Measurements from ENCODE around the gene MFAP3L.
"Not testable (repeated sequence)": the region's sequence is repeated elsewhere in the genome, so short reads cannot be mapped to it uniquely, and the experiment has no call there.

MFAP3L gene

DNA sequence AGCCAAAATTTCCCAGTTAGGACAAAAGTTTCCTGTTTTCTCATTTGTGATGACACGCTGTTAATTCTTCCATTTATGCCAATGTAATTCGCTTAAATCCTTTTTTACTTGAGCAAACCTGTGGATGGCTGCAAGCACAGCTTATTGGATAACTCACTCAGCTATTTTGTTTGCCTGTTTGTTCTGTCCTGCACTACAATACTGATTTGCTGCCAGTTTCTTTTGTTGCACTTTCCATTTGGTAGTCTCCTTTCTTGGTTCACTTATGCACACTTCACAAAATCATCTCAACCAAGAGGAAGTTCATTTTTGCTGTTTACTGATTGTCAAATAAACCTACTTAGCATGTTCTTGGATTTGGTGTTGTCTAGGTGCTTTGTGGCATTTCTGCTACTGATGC lies 40.3 kb downstream of the MFAP3L start:
- DNase-seq = no peak

DNA sequence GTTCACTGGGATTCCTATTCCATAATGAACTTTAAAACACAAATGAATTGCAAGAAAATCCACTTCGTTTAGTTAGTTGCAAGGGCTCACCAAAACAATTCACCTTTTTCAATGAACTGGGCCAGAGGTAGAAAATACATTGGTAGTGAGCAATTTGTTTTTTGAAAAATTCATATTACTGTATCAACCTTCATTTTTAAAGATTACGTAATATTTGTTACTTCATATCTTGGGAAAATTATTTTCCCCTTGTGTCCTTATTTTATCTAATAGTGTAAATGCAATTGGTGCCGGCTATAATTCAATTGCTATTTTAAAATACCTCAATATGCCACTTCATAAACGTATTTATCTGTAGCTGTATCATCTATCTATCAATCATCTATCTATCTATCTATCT lies 41.5 kb downstream of the MFAP3L start:
- DNase-seq = no peak

DNA sequence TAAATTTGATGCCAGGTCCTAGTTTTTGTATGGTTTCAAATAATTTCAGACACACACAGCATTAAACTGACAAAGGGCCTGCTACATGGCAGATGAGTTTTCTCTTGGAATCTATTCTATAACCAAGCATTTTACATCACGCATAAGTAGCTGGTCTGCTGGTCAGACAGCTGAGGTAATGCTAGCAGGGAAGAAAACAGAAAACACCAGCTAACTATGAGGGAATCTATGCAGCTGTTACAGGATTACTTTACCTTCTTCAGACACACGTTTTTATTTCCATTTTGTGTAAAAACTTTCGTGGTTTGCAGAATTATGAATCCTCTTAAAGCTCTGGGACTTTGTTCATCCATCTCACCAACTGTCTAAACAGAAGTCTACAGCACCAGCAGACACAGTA lies 42.0 kb downstream of the MFAP3L start:
- no peak for DNase-seq

DNA sequence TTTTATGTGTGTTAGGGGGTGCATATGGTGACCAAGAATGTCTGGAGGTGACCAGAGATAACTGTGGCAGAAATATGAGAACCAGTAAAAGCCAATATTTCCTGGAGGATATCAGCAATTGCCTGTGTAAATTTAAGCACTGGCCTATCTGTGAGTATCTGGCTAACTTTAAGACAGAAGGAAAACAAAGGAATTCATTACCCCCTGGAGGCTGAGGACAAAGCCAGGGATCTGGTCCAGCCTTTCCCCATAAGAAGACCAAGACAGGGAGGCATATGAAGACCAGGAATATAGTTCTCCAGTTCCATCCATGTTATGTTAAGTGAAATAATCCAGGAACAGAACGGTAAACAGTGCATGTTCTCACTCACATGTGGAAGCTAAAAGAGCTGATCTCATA lies 49.2 kb downstream of the MFAP3L start:
- no peak for DNase-seq

DNA sequence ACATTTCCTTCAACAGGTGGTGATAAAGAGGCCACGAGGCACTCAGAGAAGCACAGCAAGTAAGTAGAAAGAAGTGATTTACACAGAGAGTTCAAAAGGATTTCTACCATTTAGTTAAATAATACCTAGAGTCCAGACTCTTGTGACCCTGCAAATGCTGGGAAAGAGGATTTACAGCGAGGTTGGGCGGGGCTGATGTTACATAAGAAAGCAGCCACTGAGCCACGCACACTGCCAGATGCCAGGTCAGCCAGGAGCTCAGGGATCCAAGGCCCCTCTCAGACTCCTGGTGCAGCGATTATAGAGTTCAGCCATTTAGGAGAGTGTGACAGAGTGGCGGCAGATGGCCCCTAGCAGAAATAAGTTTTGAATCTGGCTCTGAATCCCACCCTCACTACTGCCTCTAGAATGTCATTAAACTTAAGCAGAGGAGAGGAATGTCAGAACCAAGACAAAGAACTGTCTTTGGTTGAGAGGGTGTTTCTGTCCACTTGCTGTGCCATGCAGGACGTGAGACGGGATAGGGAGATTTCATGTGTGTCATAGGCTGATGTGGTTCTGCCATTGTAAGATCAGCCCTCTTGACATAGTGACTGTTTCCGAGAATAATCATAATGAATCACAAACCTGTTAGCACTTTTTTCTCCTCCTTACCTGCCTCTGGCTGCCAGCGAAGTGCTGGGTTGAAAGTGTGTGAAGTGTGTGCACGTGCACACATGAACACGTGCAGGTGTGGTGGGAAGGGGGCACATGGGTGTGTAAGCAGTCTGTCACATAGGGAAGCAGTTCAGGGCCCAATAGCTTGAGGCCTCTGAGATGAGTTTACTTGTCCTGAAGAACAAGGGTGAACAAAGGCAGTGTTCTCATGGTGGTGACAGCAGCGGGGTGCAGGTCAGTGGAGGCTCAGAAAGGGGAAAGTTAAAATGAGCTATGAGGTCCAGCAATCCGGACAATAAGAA lies 50.1 kb downstream of the MFAP3L start:
- peak; percentile 64 for DNase-seq

DNA sequence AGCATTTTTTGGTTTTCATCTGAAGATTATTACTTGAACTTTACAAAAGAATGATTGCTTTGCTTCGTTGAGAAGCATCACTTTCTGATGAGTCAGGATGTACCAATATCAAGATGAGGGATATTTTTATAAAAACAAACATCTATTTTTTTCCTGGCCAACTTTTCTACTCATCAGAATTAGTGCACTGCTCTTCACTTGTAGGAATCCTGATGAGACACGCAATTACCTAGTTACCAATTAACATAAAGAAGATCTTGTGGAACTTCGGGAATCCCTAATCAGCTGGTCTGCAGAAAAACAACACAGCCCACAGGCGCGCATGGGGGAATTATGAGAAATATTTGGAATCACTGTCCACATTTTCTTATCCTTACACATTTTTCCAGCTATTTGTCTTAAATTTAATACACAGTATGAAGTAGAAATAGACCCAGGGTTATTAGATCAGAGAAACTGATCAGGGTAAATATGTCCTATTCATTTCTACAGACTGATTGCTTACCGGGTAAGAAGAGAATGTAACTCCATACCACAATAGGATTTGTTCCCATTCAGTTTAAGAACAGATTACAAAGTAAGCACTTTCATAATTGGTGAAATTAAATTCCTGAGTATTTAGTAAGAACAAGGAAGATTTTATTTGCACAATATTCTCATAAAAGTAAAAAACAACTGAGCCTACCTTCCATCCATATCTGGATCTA lies 50.9 kb downstream of the MFAP3L start:
- DNase-seq = no peak

DNA sequence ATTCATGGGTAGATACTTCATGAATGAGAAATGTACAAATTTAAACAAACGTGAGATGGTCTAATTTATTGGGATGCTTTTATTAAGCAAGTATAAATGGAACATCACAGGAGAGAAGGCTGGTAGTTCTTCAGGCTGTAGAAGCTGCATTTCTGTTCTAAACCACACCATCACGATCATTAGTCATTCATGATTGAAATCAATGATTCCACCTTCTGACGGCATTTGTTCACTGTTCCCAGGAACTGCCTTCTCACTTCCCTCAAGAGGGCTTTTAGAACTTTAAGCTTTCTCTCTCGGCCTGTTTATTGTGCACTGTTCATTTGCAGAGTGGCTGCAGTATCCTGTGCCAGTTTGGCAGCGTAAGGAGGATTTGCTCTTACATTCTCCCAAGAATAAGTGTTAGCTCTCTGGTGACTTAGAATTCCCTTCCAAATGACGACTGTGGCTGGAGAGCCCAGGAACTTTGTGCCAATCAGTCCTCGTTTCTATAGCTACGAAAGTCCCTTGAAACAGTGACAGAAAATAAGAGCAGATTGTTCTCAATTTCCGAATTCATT lies 54.7 kb downstream of the MFAP3L start:
- DNase-seq = no peak

DNA sequence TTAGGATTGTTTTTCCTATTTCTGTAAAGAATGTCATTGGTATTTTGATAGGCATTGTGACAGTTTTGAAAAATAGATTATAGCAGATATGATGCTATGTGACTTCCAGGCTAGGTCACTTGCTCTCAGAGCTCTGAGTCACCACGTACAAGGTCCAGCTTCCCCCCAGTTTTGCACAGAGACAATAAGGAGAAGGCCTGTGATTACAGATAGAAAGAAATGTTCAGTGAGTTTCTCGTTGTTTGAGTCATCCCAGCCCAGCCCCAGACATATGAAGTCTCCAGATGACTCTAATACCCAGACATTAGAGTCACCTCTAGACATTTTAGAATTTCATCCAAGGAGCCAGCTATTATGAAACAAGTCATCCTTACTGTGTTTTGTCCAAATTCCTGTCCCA lies 57.2 kb downstream of the MFAP3L start:
- no peak for DNase-seq

DNA sequence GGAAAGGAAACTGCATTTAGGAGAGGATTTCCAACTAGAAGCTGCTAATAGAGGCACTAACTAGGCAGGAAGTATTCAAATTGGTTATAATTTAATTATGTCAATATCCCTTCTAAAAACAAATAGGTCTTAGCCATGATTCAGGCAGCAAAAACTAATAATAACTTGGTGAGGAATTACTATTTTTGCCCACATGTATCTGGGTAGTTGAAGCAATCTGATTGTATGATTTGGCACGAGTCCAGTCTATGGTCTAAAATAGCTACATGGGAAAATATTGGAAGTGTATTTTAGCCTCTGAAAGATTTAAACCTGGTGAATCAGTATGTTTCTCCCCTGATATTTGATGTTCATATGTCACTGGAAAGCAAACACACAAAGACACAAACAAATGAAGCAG lies 62.2 kb downstream of the MFAP3L start:
- DNase-seq = no peak

DNA sequence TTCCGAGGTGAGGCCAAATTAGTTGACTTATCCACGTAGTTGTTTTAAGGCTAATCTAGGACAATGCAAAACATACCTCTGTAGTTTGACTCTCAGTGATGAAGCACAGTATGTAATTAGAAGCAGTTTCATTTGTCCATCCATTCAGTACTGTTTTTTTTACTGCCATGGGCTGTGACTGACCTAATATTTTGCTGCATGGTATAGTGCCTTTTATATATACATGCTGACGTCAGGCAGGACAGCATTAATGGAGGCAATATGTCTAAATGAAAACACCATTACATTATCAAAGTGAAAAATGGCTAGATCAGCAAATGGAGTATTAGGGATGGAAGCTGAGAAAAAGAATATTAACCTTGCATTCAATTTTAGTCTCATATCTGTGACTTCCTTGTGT lies 66.9 kb downstream of the MFAP3L start:
- DNase-seq = no peak

DNA sequence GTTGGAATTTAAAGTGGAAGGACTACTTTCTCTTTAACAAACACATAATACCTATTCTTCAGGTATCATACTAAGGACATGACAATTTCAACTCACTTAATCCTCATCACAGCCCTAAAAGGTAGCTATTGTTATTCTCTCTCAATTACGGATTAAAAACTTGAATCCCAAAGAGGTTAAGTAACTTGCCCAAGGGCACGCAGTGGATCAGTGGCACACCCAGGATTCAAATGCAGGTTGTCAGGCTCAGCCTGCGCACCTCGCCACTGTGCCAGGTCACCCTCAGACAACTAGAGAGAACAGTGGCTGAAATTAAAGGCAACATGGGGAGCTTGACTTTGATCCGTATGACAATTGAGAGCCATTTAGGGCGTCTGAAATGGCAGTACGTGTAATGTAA lies 67.6 kb downstream of the MFAP3L start:
- DNase-seq = no peak

DNA sequence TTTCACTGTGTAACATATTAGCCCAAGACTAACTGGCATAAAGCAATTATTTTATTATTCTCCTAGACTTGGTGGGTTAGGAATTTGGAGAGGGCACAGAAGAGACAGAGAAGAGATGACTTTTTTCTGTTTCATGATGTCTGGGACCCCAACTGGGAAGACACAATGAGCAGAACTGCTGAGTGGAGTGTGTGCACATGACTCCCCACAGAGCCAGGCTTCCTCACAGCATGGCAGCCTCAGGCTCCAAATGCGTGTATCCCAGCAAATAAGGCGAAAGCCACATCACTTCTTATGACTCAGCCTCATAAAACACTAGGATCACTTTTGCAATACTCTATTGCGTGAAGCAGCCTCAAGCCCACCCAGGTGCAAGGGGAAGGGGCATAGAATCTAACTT lies 68.4 kb downstream of the MFAP3L start:
- DNase-seq = no peak

DNA sequence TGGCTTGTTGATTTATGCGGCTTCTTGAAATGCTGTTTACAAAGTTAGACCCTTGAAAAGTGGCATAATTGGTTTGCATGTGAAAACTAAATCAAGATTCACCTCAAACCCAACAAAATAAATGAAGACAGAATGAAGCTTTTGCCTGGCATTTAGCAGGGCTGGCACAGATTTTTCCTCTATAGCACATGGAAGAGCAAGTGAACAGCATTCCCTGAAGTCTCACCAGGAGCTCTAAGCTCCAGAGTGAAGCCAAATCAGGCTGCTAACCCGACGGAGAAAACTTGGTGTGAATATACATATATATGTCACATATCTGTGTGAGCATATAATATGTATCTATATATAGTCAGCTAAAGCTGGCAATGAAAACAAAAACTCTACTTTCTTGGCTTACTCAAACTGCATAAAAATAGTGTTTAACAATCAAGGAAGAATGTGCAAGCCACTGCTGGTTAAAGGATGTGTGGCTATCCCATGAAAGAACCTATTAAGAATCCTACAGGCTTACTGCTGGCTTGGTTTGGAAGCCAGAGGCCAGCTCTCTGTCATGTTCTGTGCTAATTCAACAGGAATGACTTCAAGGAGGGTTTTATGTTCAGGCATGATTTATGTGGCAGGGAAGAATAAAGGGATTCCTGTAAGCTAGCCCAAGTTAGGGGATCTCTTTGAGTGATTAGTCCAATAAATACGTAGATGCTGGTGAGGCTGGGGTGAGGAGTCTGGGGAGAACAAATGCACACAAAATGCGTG lies 69.9 kb downstream of the MFAP3L start:
- no peak for DNase-seq

DNA sequence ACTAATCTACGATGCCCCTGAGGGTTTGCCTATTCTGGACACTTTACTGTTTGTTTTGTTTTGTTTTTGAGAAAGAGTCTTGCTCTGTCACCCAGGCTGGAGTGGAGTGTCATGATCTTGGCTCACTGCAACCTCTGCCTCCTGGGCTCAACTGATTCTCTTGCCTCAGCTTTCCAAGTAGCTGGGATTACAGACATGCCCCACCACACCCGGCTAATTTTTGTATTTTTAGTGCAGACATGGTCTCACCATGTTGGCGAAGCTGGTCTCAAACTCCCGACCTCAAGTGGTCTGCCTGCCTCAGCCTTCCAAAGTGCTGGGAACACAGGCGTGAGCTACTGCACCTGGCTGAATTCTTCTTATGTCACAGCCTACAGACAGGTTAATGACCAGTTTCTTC lies 70.7 kb downstream of the MFAP3L start:
- DNase-seq = no peak

DNA sequence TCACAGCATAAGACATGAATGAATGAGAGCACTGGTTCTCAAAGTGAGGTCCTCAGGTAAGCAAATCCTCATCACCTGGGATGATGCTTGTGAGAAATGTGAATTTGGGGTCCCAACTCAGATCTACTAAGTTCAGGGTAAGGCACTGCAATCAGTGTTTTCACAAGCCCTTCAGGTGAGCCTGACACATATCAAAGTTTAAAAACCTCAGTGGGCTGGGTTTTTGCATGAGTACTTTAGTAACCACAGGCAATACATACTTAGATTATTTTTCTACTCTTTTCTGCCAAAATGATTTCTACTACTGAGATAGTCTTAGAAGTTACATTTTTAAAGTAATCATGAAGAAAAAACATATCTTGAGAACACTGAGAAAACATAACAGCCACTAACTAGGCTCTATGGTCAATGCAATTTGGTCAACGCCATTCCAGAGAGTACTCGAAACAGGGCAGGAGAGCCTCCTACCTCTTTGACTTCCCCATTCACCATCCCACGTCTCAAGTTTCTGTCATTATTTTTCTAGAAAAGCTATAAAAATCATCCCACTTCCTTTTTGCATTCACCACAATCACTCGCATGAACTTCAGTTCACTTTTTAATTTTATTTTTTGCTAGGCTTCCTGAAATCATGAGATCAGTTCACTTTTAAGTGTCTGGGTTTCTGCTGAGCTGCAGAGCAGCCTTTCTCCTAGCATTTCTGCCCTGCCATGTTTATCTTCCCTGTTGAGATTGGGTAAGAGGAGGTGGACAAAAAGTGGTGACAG lies 73.8 kb downstream of the MFAP3L start:
- no peak for DNase-seq

DNA sequence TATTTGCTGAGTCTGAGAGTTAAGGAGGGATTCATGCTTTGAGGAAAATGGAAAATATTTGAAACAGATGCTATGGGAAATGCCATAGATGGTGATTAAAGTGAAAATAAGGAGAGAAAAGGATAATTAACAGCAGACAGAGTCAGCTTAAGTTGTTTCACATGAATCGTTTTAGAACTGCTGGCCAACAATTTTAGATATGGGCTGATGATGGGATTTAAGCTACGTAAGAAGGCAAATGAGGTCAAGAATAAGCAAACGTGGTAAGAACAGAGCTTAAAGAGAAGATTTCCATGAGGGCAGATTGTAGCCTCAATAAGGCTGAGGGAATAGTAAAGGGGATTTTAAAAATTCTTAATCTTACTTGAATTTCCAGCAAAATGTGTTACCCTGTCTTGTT lies 77.9 kb downstream of the MFAP3L start:
- no peak for DNase-seq

DNA sequence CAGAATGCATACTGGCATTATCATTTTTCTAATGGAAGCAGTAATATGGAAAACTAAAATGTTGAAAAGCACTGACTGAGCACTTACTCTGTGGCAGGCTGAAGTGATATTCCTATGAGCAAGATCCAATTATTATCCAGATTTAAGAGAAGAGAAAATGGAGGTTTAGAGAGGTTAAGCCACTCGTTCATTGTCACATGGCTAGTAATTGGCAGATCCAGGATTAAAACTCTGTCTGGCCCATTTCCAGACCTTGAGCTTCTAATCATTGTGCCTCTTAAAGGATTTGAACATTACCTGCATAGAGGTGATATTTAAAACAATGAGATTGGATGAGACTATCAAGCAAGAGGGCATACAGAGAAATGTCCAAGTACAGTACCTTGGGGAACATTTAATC lies 80.6 kb downstream of the MFAP3L start:
- DNase-seq = peak; percentile 2

DNA sequence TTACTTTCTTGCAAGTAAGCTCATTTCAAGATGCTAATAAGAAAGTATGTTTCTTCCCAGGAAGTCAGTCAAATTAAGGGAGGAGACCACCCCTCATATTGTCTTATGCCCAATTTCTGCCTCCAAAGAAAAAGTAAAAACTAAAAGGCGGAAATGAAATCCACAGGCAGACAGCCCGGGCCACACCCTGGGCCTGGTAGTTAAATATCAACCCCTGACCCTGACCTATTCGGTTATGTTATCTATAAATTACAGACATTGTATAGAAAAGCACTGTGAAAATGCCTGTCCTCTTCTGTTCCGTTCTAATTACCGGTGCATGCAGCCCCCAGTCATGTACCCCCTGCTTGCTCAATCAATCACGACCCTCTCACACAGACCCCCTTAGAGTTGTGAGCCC lies 82.6 kb downstream of the MFAP3L start:
- DNase-seq = not testable (repeated sequence)

DNA sequence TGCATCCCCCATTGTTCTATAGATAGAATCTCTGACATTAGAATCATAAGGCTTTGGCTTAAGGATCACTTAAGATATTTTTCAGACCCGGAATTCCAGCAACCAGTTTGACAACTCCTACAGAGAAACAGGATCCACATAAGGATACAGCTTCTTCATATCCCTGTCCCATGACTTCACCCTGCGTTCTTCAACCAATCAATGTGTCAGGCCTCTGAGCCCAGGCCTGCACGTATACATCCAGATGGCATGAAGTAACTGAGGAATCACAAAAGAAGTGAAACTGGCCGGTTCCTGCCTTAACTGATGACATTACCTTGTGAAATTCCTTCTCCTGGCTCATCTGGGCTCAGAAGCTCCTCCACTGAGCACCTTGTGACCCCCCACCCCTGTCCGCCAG lies 85.1 kb downstream of the MFAP3L start:
- no peak for DNase-seq

DNA sequence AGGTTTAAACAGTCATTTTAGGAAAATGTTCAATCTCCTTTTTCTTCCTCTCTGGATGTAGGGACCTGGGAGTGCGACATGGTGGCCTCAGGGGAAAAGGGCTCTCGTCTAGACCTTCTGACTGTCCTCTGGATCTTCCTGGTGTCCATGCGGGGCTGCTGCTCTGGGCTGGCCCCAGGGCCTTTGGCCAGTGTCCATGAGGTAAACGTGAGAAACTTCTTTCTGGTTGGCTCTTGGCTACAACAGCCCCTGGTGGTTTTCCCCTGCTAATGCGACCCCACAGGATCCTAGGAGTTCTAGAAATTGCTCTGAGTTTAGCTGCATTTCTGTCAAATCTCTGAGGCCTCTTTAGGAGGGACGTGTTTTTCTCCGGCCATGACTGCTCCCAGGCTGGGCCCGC lies 85.7 kb downstream of the MFAP3L start:
- DNase-seq = no peak

Data from NCI-H524 treated with DMSO at 0.1 percent for 48 hours (cell line).